DMS114 treated with DMSO at 0.1 percent for 48 hours (cell line): ENCODE results near the gene GCN1.

ENCODE experiments used
- DNase-seq: peaks from one replicate; lab custom pipeline; 2025; ENCODE audit not compliant: unreplicated experiment; lab: John Stamatoyannopoulos, UW

The GCN1 gene

DNA sequence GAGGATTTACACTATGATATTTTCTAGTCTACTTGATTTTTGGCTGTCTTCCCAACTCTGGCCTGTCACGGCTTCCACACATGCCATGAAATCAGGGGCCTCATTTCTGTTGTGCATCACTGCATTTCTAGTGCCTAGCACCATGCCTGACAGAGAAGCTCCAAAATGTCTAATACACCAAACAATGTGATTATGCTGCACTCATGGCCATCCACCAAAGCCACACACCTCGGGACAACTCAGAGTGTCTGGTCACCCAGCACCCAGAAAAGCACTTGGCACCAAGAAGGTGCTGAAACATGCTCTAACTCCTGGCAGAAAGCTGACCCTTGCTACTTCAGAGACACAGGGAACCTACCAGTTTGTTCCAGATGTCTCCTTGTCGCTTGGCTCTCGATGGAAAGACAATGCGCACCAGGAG is 11.3 kb downstream of the GCN1 start:
- DNase-seq: no peak

DNA sequence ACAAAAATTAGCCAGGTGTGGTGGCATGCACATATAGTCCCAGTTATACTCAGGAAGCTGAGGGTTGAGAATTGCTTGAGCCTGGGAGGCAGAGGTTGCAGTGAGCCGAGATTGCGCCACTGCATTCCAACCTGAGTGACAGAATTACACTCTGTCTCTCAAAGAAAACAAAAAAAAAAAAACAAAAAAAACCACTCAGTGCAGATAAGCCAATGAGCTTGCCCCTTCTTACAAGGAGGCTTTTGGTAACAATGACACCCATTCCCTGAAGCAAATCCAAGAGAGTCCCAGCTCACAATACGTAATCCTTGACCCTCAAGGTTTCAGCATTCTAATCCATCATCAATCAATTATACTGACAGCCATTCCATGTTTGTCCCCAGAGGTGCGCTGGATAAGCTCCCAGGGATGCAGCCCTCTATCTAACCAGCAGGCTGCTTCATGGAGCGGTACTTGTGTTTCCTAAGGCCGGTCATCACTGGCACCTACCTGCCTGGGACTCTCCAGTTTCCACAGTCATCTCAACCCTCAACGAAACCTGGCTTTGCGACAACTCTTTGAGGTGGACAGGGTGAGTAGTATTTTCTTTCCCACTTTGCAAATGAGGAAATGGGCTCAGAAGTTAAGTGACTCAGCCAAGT is 12.4 kb downstream of the GCN1 start:
- no peak for DNase-seq

DNA sequence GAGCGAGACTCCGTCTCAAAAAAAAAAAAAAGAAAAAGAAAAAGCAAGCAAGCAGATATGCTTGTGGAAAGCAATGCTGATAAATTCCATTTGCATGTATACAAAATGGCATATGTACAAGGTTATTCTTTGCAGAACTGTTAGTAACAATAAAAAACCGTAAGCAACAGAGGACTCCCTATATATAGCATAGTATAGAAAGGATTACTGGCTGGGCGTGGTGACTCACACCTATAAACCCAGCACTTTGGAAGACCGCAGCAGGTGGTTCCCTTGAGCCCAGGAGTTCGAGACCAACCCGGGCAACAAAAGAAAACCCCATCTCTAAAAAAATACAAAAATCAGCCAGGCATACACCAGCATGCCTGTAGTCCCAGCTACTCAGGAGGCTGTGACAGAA is 13.5 kb downstream of the GCN1 start:
- DNase-seq: no peak

DNA sequence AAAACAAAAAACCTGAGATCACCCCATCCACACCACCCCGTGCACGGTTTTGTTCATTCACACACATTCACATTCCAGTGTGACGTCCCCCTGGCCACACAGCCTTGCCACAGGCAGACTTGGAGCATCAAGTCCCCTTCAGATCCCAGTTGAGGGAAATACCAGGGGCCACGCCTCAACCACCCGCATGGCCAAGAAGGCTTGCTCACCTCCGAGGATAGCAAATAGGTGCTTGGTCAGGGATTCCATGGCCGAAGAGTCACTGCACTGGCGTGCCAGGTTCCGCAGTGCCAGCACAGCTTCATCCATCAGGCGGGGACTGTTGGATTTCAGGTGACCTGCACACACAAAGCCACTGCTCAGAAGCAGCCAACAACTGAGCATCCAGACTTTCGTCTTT is 19.0 kb downstream of the GCN1 start:
- DNase-seq: no peak

DNA sequence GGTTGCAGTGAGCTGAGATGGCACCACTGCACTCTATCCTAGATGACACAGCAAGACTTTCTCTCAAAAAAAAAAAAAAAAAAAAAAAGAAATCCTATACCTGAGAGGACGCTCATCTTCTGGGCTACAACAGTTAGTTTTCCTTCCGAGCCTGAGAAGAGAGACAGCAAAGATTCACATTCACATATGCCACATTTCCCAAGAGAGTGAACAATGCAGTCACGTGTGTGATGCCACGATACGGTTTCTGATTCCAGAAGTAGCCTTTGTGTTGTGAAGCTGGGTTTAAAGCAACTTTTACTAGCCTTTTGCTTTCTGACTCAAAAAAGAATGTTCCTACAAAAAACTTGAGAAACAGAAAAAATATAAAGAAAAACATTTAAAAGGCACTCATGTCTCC is 19.5 kb downstream of the GCN1 start:
- no peak for DNase-seq

DNA sequence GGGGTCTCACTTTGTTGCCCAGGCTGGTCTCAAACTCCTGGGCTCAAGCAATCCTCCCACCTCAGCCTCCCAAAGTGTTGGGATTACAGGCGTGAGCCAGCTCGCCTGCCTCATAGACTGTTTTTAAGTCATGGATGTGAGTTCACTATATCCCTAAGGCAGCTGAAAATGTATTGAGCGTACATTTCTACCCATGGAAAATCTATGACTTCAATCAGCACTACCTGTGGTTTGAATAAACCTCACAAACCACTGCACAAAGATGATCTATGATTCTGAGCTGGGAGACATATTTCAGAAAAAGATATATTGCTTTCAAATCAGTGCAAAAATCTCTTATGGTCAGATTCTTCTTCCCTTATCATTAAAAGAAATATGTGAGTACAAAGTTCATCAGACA is 22.5 kb downstream of the GCN1 start:
- DNase-seq: no peak

DNA sequence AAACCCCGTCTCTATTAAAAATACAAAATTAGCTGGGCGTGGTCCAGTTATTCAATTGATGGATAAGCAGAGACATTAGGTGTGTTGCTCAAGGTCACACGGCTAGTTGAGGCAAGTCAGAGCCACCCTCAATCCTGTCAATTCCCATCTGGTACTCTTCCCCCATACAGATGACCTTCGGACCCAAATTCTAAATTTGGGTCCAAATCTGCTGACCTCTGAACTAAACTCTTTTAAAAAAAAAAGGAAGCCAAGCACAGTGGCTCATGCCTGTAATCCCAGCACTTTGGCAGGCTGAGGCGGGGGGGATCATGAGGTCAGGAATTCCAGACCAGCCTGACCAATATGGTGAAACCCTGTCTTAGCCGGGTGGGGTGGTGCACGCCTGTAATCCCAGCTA is 23.9 kb downstream of the GCN1 start:
- no peak for DNase-seq

DNA sequence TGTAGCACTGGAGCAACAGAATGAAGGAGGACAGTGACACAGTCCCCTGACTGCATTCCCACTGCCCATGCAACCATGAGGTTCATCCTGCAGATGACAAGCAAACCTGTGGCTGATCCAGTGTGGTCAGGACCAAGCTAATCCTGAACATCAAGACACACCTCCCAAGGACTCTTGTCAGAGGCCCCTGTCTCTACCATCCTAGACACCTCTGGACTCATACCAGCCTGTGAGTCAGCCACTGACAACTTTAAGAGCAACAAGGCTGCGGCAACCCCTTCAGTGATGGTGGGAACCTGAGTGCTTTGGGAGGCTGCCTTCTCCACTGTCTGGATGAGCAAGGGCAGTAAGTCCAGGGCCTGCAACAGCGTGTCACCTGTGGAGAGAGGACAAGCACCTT is 24.6 kb downstream of the GCN1 start:
- no peak for DNase-seq

DNA sequence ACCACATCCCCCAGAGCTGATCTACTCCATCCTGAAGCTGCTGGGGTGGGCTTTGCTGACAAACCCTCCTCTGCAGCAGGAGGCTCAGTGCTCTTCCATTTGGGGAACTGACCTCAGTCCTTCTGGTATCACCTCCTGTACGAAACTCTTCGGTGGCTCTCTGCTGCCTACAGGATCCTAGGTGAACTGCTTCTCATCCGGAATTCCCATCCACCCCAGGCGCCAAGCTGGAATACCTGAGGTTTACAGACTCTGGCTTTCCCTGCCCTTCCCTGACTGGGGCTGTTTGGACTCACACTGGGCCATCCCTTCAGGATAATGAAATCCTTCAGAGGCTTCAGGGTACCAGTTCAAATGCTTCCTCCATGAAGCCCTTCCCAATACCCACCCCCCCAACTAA is 26.2 kb downstream of the GCN1 start:
- no peak for DNase-seq

DNA sequence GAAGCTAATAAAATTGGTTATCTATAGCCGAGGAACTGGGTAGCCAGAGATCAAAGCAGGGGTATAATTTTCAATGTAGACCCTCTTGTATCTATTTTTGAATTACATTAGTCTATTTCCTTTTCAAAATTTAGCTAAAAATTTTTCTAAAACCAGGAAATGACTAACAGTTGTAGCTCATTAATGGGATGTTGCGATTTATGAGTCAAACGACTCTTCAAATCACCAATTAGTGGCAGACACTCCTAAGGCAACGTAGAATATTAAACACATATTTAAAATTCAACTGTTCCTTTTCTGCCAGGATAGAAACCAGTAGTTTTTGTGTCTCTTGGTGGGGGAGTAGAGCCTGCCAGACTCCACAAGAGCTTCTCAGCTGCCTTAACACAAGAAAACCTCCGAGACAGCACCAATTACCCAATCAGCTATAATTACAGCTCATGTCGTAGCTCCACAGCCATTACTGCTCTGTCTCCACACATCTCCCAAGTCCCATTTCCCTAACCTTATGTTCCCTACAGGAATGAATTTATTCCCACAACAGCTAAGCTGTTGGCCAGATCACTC is 26.9 kb downstream of the GCN1 start:
- no peak for DNase-seq

DNA sequence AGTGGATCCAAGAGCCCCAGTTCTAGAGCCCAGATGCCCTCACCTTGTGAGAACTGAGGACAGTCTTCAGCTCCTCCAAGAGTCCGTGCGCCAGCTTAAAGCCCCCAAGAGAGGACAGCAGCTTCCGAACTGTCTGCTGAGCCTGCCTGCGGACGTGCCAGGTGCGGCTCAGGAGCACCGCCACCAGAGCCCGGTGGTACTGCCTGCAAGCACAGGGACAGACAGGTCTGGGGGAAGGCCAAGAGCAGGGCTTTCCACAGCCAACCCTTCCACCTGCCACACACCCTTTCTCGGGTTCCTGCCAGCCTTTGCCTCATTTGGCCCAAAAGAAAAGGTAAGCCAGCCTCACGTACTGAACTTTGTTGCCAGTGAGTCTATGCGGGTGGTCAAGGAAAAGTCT is 30.2 kb downstream of the GCN1 start:
- DNase-seq: no peak

DNA sequence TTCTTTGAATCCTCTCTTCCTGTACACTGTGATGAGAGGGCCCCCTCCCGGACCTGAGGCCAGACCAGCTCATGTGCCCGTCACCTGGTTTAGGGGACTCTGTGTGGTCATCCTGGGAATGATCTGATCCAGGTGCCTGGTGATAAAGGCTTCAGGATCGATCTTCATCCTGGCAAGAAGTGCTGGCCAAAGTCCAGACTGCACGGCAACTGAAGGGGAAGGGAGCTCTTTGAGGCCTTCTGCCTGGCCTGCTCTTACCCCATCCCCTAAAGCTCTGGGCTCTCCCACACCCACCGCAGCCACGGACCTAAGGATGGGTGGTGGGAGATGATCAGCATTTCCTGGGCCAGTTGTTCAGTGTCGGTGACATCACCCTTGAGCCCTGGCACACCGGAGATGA is 31.8 kb downstream of the GCN1 start:
- DNase-seq: no peak

DNA sequence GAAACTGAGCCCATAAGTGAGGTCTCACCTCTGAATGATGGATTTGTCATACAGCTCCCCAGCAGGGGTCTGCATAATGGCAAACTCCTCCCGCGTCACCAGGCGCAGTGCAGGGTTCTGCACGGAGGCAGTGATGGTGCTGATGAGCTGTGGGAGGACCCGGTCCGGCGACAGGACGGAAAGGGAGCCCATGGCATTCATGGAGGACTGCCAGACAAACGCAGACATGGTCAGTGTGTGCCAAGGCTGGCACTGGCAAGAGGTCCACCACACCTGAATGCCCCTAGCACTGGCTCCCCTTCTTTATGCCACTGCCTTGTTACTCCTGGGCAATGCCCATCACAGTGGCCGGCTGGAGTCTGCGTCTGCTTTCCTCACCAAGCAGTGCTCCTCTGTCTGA is 32.7 kb downstream of the GCN1 start:
- no peak for DNase-seq

DNA sequence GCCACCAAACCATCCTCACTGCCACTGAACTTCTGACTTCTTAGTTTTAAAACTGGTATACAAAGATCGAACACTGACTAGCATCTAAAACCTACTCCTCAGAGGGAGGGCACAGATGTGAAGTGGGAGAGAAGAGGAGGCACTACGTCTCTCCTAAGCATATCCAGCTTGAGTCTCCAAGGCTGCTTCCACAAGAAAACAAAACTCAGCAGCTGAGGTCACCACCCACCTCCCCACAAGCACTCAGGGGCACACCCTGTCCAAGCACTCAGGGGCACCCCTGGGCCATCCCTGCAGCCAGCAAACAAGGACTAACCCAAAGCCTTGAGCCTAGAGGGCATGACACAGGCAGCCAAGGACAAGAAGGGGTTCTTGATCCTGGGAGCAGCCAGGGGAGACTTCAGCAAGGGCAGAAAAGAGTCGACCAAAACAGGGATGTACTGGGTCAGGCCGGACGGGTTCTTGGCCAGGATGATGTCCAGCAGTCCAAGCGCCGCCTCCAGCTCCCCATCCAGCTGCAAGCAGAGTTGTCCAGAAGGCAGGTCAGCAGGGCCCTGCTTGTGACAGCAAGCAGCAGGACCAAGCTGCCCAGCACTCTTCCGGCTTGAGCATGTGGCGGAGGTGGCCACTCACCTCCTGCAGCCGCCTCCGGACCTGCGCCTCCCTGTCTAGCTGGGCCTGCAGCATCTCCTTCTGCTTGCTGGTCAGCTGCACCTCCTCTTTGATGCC is 34.8 kb downstream of the GCN1 start:
- DNase-seq: no peak

DNA sequence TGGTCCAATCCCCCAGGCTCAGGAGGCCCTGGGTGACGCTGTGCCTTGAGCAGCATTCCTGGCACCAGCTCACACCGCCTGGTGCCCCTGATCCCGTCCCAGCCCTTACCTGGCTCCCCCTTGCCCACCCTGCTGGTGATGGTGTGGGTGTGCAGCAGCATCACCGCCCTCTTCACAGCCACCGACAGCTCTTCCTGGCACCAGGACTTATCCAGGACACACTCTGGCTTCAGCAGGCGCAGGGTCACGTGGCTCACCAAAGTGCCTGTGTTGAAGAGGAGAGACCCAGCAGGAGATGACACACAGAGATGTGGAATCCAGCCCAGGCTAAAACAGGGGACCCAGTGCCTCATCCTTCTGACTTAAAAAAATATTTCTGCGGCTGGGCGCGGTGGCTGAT is 36.2 kb downstream of the GCN1 start:
- no peak for DNase-seq

DNA sequence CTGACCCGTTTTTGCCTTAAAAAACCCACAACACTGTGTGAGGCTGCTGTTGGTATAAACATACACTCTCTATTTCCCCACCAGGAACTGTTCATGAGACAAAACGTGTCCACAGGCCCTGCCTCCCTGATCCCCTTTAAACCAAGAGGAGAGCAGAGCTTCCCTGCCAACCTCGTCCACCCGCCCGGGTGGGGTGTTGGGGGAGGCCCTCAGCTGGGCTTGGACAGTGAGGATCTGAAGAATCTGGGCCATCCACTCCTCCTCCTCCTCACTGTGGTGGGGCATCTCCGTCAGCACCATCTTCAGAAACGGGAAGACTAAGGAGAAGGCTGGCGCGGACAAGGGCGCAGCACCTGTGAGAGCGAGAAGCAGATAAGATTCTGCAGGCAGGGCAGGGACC is 36.8 kb downstream of the GCN1 start:
- no peak for DNase-seq

DNA sequence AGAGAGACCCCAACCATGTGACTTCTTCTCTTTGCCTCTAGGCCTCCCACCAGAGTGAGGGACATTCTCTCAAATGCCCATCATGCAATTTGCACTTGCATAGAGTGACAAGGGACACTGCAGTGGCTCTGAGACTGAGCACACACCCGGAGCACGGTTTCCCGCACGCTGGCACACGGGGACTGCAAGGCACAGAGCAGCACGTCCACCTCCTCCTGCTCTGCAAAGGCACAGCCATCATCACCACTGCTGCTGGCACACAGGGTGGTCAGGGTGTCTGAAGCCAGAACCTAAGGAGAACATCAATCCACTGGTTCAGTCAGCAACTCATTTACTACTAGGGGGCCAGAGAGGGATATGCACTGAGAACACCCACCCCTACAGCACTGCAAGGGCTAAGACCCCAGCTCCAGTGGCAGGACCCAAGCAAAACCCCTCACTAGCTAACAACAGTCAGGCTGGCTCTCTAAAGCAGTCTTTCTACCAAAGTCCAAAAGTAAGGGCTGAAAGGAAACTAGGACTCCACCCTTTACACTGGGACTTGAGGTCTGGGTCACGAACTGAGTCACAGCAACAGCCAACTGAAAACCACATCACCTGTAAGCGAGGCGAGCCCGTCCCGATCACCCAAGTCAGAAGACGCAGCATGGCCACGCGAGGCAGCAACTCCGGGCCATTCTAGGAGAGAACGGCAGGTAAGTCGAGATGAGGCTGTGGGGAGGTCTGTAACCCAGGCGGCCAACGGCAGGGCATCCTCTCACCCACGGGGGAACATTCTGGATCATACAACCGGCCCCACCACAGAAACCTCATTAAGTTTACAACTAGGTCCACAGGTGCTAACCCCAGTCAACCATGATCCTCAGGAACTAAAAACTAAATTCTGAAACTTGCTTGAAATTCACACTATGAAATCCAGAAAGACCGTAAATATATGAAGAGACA is 37.9 kb downstream of the GCN1 start:
- no peak for DNase-seq

DNA sequence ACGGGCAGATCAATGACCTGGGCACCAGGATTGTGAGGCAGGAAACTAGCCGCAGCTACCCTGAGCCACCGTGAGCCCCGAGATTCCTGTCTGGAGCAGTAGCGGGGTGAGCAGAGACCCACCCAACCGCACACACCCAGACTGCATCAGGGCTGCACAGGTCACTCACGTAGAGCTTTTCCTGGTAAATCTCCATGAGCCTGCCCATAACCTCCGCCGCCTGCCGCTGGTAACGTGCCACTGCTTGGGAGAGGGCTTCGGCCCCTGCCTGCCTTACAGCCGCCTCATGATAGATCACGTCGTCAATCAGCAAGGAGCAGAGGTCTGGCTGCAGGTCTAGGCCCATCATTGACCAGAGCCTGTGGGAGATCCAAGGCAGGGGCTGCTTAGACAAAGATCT is 39.4 kb downstream of the GCN1 start:
- DNase-seq: no peak

DNA sequence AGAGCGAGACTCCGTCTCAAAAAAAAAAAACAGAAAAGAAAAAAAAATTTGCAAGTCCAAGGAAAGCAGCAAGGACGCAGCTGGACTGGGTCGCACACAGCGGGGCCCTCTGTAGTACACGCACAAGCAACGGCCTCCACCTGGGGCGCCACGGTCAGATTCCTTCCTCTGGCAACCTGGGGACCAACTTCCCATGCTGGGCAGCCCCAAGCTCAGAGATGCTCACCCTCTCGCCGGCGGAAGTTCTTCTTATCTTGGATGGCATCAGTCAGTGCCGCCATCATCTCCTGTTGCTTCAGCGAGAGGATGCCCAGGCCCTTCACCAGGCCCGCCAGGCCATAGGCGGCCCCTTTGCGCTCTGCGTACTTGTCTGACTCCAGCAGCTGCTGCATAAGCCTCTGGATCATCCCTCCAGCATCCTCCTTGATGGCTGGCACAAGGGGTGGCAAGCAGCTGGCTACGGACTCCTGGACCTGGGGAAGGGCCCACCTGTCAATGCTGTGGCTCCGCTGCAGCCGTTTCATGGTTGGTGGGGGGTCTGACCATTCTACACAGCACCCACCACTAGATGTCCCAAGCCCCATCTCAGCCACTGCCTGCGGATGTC is 43.5 kb downstream of the GCN1 start:
- no peak for DNase-seq

DNA sequence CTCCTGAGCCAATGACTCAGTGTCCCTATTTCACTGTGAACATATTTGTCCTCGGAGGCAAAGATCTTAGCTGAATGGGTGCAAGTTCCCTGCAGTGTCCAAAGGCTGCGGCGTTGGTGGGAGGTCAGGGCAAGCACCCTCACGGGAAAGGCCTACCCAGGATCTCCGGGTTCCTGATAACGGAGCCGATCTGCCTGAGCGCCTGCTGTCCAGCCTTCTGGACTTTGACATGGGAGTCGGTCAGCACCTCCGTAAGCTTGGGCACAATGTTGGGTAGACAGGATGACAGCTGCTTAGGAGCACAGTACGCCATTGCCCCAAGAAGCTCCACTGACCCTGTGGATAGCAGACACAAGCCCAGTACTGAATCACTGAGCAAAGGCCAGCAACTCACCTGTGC is 46.5 kb downstream of the GCN1 start:
- DNase-seq: no peak

DNA sequence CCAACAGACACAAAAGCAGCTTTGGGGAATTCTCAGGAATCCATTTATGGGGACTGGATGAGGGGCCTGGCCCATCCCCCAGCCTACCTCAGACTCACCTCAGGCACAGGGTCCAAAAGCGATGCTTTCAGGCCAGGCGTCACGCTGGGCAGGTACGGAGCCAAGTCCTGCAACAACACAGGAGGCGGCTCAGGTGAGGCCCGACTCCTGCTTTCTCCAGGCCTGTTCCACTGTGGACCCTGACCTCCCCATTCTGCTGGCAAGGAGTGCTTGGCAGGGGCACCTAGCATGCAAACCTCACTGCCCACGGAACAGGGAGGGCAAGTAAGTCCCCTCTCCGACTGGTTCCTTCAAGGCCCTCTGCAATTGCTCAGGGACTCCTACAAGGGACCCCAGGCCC is 49.4 kb downstream of the GCN1 start:
- no peak for DNase-seq
